HG03097 (cell line): ENCODE measurements around the gene CHKB.

ENCODE experiments used
- ATAC-seq: cut with Tn5 transposase; IDR thresholded peaks from one replicate; pipeline ENCODE4 v1.9.1; 2021; ENCODE audit not compliant: unreplicated experiment, low FRiP score

Gene CHKB

DNA sequence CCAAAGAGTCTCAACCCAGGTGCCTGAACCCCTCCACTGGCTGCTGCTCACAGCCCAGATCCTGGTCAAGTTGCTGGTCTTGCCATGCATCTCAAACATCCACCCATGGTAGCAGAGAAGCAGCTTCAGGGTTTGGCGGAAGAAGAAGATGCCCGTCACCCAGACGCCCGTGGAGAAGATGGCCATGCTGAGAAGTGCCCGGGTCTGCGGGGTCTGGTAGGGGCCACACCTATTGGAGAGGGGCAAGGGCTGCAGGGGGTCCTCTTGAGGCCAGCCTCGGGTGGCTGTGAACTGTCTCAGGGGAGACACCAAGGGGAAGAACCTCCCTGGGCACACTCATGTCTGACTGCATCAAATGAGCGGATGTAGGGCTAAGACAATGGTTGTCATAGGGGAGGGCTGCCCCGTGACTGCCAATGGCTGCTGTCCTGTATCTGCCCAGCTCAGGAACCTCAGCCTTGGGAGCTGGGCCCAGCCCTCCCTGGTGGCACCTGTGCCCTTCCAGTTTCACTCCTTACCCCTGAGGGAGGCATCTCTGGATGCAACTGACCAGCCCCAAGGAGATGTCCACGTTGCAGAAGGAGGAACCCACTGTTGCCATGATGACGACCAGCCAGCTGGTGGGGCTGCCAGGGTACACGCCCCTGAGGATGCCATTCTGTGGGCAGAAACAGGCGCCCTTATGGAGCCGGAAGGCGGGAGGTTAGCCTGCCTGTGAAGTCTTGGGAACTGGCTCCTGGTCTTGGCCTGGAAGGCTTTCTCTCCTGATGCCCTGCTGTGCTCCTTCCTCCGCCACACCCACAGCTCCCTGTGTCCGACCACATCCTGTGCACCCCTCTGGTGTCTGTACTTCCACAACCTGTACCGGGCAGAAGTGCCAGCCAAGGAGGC lies 5.6 kb downstream of the CHKB start:
- no peak for ATAC-seq

DNA sequence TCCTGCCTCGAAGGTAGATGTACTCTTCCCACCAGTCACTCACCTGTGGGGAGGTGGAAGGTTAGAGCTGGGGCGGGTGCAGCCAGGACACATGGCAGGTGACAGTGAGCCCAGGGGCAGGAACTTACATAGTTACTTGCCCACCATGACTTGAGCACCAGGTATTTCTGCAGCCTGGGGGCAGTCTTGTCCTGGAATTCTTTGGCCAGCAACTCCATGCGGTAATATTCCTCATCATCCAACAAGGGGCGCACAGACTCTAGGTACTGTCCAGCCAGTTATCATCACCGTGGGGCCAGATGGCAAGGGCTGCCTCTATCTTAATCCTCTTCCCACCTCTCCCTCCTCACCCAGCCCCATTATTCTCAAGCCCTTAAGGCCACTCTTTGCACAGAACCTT lies 6.6 kb downstream of the CHKB start:
- ATAC-seq = no peak

DNA sequence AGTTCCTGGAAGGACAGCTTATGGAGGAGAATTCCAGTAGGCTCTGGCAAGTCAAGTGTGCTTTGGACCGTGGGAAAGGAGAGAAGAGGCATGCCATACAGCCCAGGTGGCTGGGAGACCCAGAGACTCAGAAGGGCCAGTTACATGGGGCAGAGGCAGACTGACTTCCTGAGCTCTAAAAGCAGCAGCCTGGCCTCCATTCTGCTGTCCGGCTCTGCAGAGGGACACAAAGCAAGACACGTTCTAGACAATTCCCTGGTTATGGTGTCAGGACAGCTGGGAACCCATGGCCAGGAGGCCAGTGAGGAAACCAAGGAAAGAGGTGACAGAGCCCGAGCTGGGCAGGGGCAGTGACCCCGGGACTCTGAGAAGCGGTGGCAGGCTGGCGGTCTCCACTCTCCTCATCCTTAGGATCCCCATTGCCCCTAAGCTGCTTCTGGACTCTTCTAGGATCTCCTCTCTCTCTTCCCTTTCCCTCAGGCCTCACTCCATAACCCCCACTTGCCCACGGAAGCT lies 7.2 kb downstream of the CHKB start:
- no peak for ATAC-seq

DNA sequence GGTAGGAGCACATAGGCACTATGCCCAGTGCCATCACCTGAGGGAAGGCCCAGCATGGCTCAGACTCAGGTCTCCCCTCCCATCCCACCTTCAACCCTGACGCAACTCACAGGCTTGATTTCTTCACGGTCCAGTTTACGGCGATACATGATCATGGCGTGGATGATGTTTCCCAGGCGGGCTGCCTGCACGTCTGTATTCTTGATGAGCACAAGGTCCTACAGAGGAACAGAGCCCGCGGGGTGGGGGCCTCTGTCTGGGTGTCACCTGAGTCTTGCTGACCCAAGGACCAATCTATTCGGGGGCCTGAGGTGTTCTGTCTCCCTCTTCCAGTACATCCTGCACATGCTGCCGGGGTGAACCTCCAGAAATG lies 8.3 kb downstream of the CHKB start:
- ATAC-seq = no peak

DNA sequence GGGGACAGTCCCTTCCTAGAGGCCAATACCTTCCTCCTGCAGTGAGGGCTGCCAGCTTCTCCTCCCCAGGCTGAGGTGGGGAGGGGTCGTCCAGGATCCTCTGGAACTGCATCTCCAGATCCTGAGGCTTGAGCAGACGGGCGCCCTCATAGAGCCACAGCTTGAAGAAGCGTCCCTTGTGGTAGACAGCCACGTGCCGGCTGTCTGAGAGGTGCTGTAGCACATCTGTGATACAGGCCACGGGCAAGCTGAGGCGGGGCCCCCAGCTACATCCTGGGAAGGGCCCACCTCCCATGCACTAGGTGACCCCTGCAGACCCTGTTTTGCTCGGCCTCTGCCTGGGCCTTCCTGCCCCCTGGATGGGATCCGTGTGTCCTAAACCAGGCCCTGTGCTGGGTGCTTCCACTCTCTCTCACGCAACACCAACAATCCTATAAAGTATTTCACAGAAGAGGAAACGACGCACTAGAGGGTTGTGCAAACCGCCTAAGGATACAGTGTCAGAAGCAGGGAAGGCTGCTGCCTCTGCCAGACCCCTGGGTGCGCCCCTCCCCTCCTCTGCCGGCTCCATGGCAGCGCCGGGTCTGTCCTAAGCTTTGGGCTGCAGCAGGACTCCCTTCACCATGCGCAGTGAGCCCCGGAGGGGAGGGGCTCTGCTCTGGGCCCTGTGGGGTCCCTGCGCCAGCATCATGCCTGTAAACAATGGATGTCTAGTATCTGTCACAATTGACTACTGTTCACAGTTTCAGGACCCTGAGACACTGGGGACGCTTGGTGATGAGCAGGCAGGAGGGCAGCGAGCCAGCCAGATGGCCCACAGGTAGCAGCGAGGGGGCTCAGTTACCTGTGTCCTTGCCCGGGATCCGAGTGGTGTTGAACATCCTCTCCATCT lies 8.9 kb downstream of the CHKB start:
- no peak for ATAC-seq

DNA sequence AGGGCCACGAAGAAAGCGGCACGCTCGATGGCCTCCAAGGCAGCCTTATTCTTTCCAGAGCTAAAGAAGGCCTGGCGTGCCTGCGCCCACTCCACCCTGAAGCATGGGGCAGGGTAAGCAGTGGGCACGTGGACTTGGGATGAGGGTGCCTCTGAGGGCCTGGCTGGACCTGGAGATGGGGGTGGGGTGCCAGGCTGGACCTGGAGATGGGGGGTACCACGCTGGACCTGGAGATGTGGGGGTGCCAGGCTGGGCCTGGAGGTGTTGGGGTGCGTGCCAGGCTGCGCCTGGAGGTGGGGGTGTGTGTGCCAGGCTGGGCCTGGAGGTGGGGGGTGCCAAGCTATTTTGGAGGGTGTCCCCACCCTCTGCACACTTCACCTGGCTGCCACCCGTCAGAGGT lies 9.7 kb downstream of the CHKB start:
- ATAC-seq = no peak

GRCh38 chr22:50571264-50572175 lies 11.1 kb downstream of the CHKB start:
- ATAC-seq = no peak

GRCh38 chr22:50570861-50571260 lies 11.8 kb downstream of the CHKB start:
- no peak for ATAC-seq

DNA sequence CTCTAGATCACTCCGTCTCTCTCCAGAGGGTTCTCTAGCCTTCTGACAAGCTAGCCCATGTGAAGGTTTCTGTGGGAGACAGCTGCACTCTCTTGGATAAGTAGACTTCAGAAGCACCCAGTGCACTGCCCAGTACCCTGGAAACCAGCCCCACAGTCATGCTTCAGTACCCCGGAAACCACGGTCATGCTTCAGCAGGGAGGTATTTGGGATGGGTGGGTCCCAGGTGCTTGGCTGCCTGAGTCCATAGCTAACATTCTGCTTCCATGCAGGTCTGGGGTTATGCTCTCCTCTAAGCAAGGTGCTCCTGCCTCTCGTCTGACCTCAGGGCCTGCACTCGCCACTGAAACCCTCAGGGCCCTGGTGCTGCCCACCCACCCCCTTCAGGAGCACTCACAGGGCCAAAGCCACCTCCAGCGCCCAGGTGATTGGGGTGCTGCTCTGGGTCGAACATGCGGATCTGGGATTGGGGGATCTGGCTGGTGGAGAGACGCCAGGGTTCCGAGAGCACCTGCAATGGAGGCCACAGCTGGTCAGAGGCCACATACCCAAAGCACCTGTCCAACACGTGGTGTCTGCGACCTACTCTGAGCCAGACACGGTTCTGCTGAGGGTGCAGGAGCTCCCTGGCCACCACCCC lies 12.6 kb downstream of the CHKB start:
- no peak for ATAC-seq

DNA sequence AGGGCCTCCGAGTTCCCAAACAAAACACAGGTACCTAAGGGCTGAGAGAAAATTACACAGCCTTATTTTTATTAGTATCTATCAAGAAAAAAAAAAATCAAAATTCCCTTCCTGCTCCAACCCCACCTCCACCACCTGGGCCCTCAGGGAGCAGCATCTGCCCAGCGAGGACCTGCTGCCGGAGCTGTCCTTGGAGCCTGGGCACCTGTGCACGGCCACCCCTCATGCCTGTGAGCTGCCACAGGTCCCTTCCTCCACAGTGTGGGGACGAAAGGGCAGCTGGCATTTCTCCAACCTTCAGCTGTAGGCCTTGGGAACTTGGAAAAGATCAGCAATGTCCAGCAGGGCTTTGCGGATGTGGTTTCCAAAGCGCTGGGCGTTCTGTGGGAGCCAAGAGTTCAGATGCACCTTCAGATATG lies 13.6 kb downstream of the CHKB start:
- no peak for ATAC-seq

DNA sequence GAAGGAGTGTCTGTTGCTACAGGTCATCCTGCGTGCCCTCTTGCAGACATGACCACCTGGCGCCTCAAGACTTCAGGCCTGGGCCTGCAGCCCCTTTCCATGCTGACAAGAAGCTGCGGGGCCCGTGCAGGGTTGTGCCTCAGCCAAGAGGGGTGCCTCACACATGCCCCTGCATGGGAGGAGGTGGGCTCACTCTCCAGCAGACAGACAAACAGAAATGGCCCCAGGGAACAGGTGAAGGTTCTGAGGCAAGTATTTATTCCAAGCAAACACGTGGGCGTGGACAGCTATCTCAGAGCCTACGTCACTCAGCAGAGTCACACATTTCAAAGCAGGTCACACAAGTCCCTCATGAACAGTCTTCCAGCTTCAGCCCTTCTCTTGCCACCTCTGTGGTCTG lies 14.0 kb downstream of the CHKB start:
- ATAC-seq = no peak

GRCh38 chr22:50567721-50568252 lies 14.9 kb downstream of the CHKB start:
- no peak for ATAC-seq

GRCh38 chr22:50564289-50564688 lies 18.4 kb downstream of the CHKB start:
- ATAC-seq = no peak

GRCh38 chr22:50563413-50564160 lies 19.1 kb downstream of the CHKB start:
- no peak for ATAC-seq

DNA sequence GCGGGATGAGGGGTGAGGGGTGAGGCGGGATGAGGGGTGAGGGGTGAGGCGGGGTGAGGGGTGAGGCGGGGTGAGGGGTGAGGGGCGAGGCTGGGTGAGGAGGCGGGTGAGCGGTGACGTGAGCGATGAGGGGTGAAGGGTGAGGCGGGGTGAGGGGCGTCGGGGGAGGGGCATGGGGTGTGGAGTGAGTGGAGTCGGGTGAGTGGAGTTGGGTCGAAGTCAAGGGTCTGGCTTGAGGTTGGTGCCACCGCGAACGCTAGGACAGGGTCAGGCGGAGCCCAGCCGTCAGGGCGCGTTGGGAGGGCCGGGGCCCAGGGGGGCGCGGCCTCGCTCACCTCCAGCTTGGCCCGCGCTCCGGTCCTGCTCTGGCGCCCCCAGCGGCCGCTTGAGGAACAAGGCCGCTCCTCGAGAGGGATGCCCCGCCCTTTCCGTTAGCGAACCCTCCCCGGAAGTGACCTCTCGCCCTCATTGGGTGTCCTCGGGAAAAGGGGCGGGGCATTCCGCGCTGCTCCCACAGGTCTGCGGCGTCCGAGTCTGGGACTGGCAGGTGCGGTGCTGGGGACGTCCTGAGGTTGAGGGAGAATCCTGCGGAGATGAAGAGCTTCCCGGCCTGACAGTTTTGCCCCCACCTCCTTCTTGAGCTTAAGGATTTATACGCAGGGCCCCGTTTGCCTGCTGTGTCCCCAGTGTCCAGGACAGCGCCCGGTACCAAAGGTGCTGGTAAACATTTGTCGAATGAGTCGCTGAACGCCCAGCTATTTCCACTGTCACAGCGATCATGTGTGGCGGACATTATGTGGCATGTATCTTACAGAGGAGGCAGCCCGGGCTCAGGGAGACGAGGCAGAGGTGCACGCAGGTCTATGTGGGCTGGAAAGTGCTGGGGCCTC lies 19.9 kb downstream of the CHKB start, which contains the start of gene SYCE3:
Gene SYCE3 (minus strand): TSS at position 397 of the 890 bp plus-strand sequence. CDS start 6,514 bp downstream, outside the sequence.
- peak; percentile 94 for ATAC-seq

DNA sequence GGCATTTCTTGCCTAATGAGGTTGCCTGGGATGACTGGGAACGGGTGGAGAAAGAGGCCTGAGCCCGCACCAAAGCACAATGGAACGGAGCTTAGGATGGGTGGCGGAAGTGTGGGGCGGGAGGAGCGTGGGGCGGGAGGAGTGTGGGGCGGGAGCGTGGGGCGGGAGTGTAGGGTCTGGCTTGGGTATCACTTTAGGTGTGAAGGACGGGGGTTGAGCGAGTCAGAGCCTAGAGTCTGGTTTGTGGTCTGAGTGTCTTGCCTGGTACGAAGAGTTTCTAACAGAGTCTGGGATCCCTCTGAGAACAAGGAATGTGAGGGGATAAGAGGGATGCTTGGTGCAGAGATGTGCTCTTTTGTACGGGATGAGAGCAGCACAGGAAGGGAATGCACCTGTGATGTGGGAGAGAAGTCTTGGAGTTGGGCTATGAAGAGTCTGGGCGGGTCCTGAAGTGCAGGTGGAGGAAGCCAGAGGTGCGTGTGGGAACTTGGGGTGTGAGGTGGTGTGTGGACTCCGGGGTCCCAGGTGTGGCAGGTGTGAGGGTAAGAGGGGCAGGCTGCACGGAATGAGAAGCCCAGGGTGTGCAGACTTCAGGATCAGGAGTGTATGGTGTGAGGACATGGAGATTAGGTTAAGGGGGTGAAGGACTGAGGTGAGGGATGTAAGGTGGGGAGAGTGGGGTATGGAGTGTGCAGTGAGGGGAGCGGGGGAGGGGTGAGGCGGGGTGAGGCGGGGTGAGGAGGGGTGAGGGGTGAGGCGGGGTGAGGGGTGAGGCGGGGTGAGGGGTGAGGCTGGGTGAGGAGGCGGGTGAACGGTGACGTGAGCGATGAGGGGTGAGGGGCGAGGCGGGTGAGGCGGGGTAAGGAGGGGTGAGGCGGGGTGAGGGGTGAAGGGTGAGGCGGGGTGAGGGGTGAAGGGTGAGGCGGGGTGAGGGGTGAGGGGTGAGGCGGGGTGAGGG lies 21.0 kb downstream of the CHKB start:
- ATAC-seq = no peak

GRCh38 chr22:50560034-50560433 lies 22.6 kb downstream of the CHKB start:
- no peak for ATAC-seq
